Sigmoid colon (tissue), 7 donors: ENCODE measurements around the gene DDX43. TPM values are rescaled to one million over a fixed set of nuclear protein-coding genes. Genes with fewer than 3 reads are reported as not detected.
"Not testable (repeated sequence)": the region's sequence is repeated elsewhere in the genome, so short reads cannot be mapped to it uniquely, and the experiment has no call there.

ENCODE experiments used
- DNase-seq: peaks from one replicate; pipeline ENCODE4 v3.0.0-alpha.2; 2019
- H3K27ac ChIP-seq, 4 donors: fragments of 200-600 bp; sonication (generic); one replicate each; pipeline ENCODE4 v1.5.1; 2016 to 2019; ENCODE audit warnings: mild to moderate bottlenecking in 1 of 4
- H3K27me3 ChIP-seq, 3 donors: fragments of 200-600 bp; sonication (generic); one replicate each; pipeline ENCODE4 v1.5.1; 2019; ENCODE audit warnings: mild to moderate bottlenecking in 1 of 3
- H3K36me3 ChIP-seq, 4 donors: fragments of 200-600 bp; sonication (generic); one replicate each; pipeline ENCODE4 v1.5.1; 2016 to 2019
- H3K4me1 ChIP-seq, 4 donors: fragments of 200-600 bp; sonication (generic); one replicate each; pipeline ENCODE4 v1.5.1; 2017 to 2019
- H3K4me3 ChIP-seq, 4 donors: fragments of 200-600 bp; sonication (generic); one replicate each; pipeline ENCODE4 v1.5.1; 2017 to 2019; ENCODE audit warnings: mild to moderate bottlenecking in 2 of 4, moderate library complexity in 1 of 4
- H3K9me3 ChIP-seq, 4 donors: fragments of 200-600 bp in 3 of 4; sonication (generic) in 3 of 4; one replicate each; pipeline versions ENCODE4 v1.5.1 to v1.6.1; 2013 to 2019
- CTCF ChIP-seq, 4 experiments: fragments of 450-650 bp in 3 of 4; fragments of 200-600 bp in 1 of 4; IDR thresholded peaks; one replicate each; pipeline ENCODE4 v1.5.1; 2016 to 2019; ENCODE audit warnings: antibody characterized with exemption in 4 of 4, mild to moderate bottlenecking in 3 of 4, moderate library complexity in 2 of 4
- EP300 ChIP-seq, 4 donors: sonication (generic); formaldehyde crosslinking; IDR thresholded peaks; one replicate each; pipeline ENCODE4 v1.6.1; 2017; ENCODE audit warnings: antibody characterized with exemption in 4 of 4
- POLR2A ChIP-seq, 2 donors: fragments of 450-650 bp; IDR thresholded peaks; one replicate each; pipeline ENCODE4 v1.6.1; 2016; ENCODE audit warnings: antibody characterized with exemption in 2 of 2, mild to moderate bottlenecking in 2 of 2, moderate library complexity in 2 of 2
- POLR2AphosphoS5 ChIP-seq, 4 donors: sonication (generic); formaldehyde crosslinking; IDR thresholded peaks; one replicate each; pipeline ENCODE4 v1.6.1; 2017; ENCODE audit warnings: antibody characterized with exemption in 4 of 4
- WGBS, 2 donors: extraction: QIAGEN DNeasy Blood & Tissue Kit; methylation state at CpG; one replicate each; pipeline ENCODE4 v1.1.7; 2013; 5-methylcytosine and 5-hydroxymethylcytosine counted together
- intact Hi-C: fragments of 100-400 bp; cut with DNase I; formaldehyde crosslinking; loops from one replicate; pipeline ENCODE4 v1.15.1; 2023
- polyA plus RNA-seq, 3 donors: library from polyadenylated mRNA; stranded (reverse); fragments of 200-250 nt; gene quantifications; one replicate each; pipeline ENCODE4 v1.2.3, GENCODE V29; 2013
- small RNA-seq, 3 donors: library from RNA; depleted of rRNA; stranded (forward); fragments of <200 nt; gene quantifications; one replicate each; pipeline ENCODE3, GENCODE V24; 2016
- total RNA-seq, 4 donors: library from RNA; depleted of rRNA; stranded (reverse); fragments of >200 nt; gene quantifications; one replicate each; pipeline ENCODE4 v1.1.0, GENCODE V29; 2016
- donor health status: healthy with polysubstance abuse.
- donor health status: Bipolar disorder and iron deficiency.
- donor health status: healthy.

DDX43 gene
- total and polyA plus RNA-seq, 7 donors: 0.73 to 9.4 (median 1.3) TPM; not detected in 1

GRCh38 chr6:73452107-73452461, 57.5 kb downstream of the DDX43 start, which contains the start of gene CGAS:
CGAS (minus strand) TSS chr6:73452297; CDS start chr6:73452181, 116 bp downstream.
- Histone ChIP-seq H3K27ac (peak within 1 kb of the TSS; percentile 78 to 85 (median 81)), H3K9me3 (no peaks in the 10 kb centered on the region), H3K4me3 (peak within 1 kb of the TSS; percentile 60 to 81 (median 68)), H3K4me1 (peaks cover 0 to 22% (median 6%) of the 10 kb centered on the region in 4 donors), H3K36me3 (no peaks in the 10 kb centered on the region), H3K27me3 (no peaks in the 10 kb centered on the region)
- peak; percentile 88 for DNase-seq
- intact Hi-C loops: no loop called here
- TF ChIP-seq POLR2AphosphoS5 (IDR thresholded peaks at IDR 0.05) (peak; percentile 21 to 78 (median 58)), EP300 (IDR thresholded peaks at IDR 0.05) (no peak)
- 4 to 7% methylated on average over 23 of the region's 23 CpGs for WGBS, 2 donors

- TF ChIP-seq CTCF (IDR thresholded peaks at IDR 0.05) (no peak), POLR2A (IDR thresholded peaks at IDR 0.05) (no peak), EP300 (IDR thresholded peaks at IDR 0.05) (no peak), POLR2AphosphoS5 (IDR thresholded peaks at IDR 0.05) (no peak)
- no peak overlapping the region for H3K4me3 ChIP-seq
- peaks cover 0 to 15% (median 6%) of the 10 kb centered on the region in 4 donors for H3K4me1 ChIP-seq
- 63 to 70% methylated on average over 3 of the region's 3 CpGs for WGBS, 2 donors
- intact Hi-C loops: no loop called here
- no peaks in the 10 kb centered on the region for H3K27me3 ChIP-seq
- H3K9me3 ChIP-seq: no peaks in the 10 kb centered on the region
- H3K27ac ChIP-seq: no peak overlapping the region
- DNase-seq: peak; percentile 5
- H3K36me3 ChIP-seq: no peaks in the 10 kb centered on the region
Measured at GRCh38 chr6:73455865-73456629, 61.4 kb downstream of the DDX43 start.

GRCh38 chr6:73459474-73459873, 64.8 kb downstream of the DDX43 start:
- H3K27ac ChIP-seq, DNase-seq, intact Hi-C loops, H3K4me3 ChIP-seq, H3K9me3 ChIP-seq, H3K27me3 ChIP-seq, H3K36me3 ChIP-seq: not testable (repeated sequence)
- H3K4me1 ChIP-seq: peaks cover 0 to 26% (median 25%) of the 10 kb centered on the region in 4 donors
- WGBS, 2 donors: 73 to 87% methylated on average over 7 of the region's 7 CpGs

GRCh38 chr6:73460056-73460455, 65.4 kb downstream of the DDX43 start:
- Histone ChIP-seq H3K27me3 (no peaks in the 10 kb centered on the region), H3K9me3 (no peaks in the 10 kb centered on the region), H3K36me3 (peaks cover 0 to 8% (median 0%) of the 10 kb centered on the region in 4 donors), H3K4me3 (no peak overlapping the region), H3K27ac (no peak overlapping the region), H3K4me1 (peaks cover 0 to 27% (median 25%) of the 10 kb centered on the region in 4 donors)
- DNase-seq: no peak
- TF ChIP-seq CTCF (IDR thresholded peaks at IDR 0.05) (no peak), POLR2A (IDR thresholded peaks at IDR 0.05) (no peak), EP300 (IDR thresholded peaks at IDR 0.05) (no peak), POLR2AphosphoS5 (IDR thresholded peaks at IDR 0.05) (no peak)
- intact Hi-C loops: loop anchor here (5.0 kb wide), 1 partner anchor 62 kb away; the partner anchor contains the start of gene EEF1A1
- 73 to 75% methylated on average over 5 of the region's 5 CpGs for WGBS, 2 donors

GRCh38 chr6:73461537-73462350, 67.1 kb downstream of the DDX43 start, which contains the start of gene MTO1:
MTO1 (plus strand) TSS chr6:73461737; CDS start chr6:73461855, 118 bp downstream.
- Histone ChIP-seq H3K36me3 (peaks cover 4 to 21% (median 6%) of the 10 kb centered on the region in 4 donors), H3K27me3 (no peaks in the 10 kb centered on the region), H3K4me3 (peak within 1 kb of the TSS; percentile 76 to 96 (median 94)), H3K9me3 (no peaks in the 10 kb centered on the region), H3K4me1 (peaks cover 0 to 31% (median 27%) of the 10 kb centered on the region in 4 donors), H3K27ac (peak within 1 kb of the TSS; percentile 94 to 96 (median 94))
- intact Hi-C loops: loop anchor here (5.0 kb wide), 1 partner anchor 61 kb away; the partner anchor contains the start of gene EEF1A1
- 0% methylated on average over 55 of the region's 55 CpGs for WGBS, 2 donors
- TF ChIP-seq POLR2AphosphoS5 (IDR thresholded peaks at IDR 0.05): peak; percentile 74 to 88 (median 86)
- no peak for TF ChIP-seq EP300 (IDR thresholded peaks at IDR 0.05)
- no peak for TF ChIP-seq CTCF (IDR thresholded peaks at IDR 0.05)
- TF ChIP-seq POLR2A (IDR thresholded peaks at IDR 0.05): peak; percentile 48 to 53
- DNase-seq: peak; percentile 95

Small RNA genes lying within 50 kb of the gene (small RNA-seq; reads per million reads assigned to genes)
- gene RNU6-975P (0 reads per million in 3 donors), gene RPL39P3 (0 reads per million in 3 donors)

Other genes with a start within 250 kb of the DDX43 start
- not detected for gene KHDC1L, start 169.3 kb upstream of the DDX43 start, total RNA-seq
- gene KHDC1L, start 169.3 kb upstream of the DDX43 start, polyA plus RNA-seq: not detected
- gene KHDC1, start 131.6 kb upstream of the DDX43 start, total RNA-seq: 1 to 10 TPM in 3 of 4 donors, under 1 TPM in 1; 0.95 to 2.1 (median 1.4) TPM
- gene KHDC1, start 131.6 kb upstream of the DDX43 start, polyA plus RNA-seq: 1 to 10 TPM in 2 of 3 donors, not detected in 1; 1.2 to 2.0 TPM
- gene DPPA5, start 40.6 kb upstream of the DDX43 start, total RNA-seq: not detected
- not detected for gene DPPA5, start 40.6 kb upstream of the DDX43 start, polyA plus RNA-seq
- gene KHDC3L, start 32.2 kb upstream of the DDX43 start, total RNA-seq: not detected
- not detected for gene KHDC3L, start 32.2 kb upstream of the DDX43 start, polyA plus RNA-seq
- gene OOEP, start 24.9 kb upstream of the DDX43 start, total RNA-seq: not detected
- under 1 TPM in 2 of 3 donors, not detected in 1; 0.23 to 0.60 TPM for gene OOEP, start 24.9 kb upstream of the DDX43 start, polyA plus RNA-seq
- 1 to 10 TPM; 5.0 to 5.8 (median 5.4) TPM for gene CGAS, start 57.5 kb downstream of the DDX43 start, total RNA-seq
- 1 to 10 TPM; 1.2 to 4.0 (median 1.6) TPM for gene CGAS, start 57.5 kb downstream of the DDX43 start, polyA plus RNA-seq
- gene MTO1, start 66.9 kb downstream of the DDX43 start, total RNA-seq: 10 to 100 TPM; 17.9 to 42.3 (median 29.4) TPM
- gene MTO1, start 66.9 kb downstream of the DDX43 start, polyA plus RNA-seq: 10 to 100 TPM; 12.0 to 16.3 (median 13.6) TPM
- gene EEF1A1, start 126.2 kb downstream of the DDX43 start, total RNA-seq: over 10,000 TPM; 10,846 to 15,452 (median 12,894) TPM
- gene EEF1A1, start 126.2 kb downstream of the DDX43 start, polyA plus RNA-seq: over 10,000 TPM in 1 of 3 donors, 1,000 to 10,000 TPM in 2; 8,557 to 12,921 (median 9,843) TPM